DMS153 treated with DMSO at 0.1 percent for 48 hours (cell line): ENCODE data around the gene STEAP1B.
A peak's percentile ranks its signal among the peaks of the same experiment; 100 is the strongest.
"Not testable (repeated sequence)": the region's sequence is repeated elsewhere in the genome, so short reads cannot be mapped to it uniquely, and the experiment has no call there.

Experiments used
- DNase-seq: peaks from one replicate; lab custom pipeline; 2025; ENCODE audit not compliant: unreplicated experiment; lab: John Stamatoyannopoulos, UW

STEAP1B gene

GRCh38 chr7:22460363-22460988 lies 39.5 kb downstream of the STEAP1B start:
- no peak for DNase-seq

GRCh38 chr7:22457471-22457870 lies 42.5 kb downstream of the STEAP1B start:
- no peak for DNase-seq

GRCh38 chr7:22454446-22454845 lies 45.5 kb downstream of the STEAP1B start:
- no peak for DNase-seq

- no peak for DNase-seq
Observed at GRCh38 chr7:22452960-22453558, 46.9 kb downstream of the STEAP1B start.

- DNase-seq: no peak
Observed at GRCh38 chr7:22452142-22452959, 47.6 kb downstream of the STEAP1B start.

GRCh38 chr7:22450013-22450412 lies 50.0 kb downstream of the STEAP1B start:
- not testable (repeated sequence) for DNase-seq

- DNase-seq: peak; percentile 96
Observed at GRCh38 chr7:22447762-22448161, 52.2 kb downstream of the STEAP1B start.

- DNase-seq: peak; percentile 48
Observed at GRCh38 chr7:22447008-22447407, 53.0 kb downstream of the STEAP1B start.

GRCh38 chr7:22445853-22446252 lies 54.1 kb downstream of the STEAP1B start:
- DNase-seq: peak; percentile 80

GRCh38 chr7:22445140-22445743 lies 54.7 kb downstream of the STEAP1B start:
- peak; percentile 98 for DNase-seq

GRCh38 chr7:22444181-22444971 lies 55.6 kb downstream of the STEAP1B start:
- peak; percentile 49 for DNase-seq

GRCh38 chr7:22443370-22444180 lies 56.4 kb downstream of the STEAP1B start:
- DNase-seq: peak; percentile 75

GRCh38 chr7:22442882-22443369 lies 57.1 kb downstream of the STEAP1B start:
- no peak for DNase-seq

- DNase-seq: peak; percentile 87
Observed at GRCh38 chr7:22442187-22442881, 57.7 kb downstream of the STEAP1B start.

- DNase-seq: no peak
Observed at GRCh38 chr7:22441157-22441556, 58.8 kb downstream of the STEAP1B start.

- DNase-seq: no peak
Observed at GRCh38 chr7:22438994-22439393, 61.0 kb downstream of the STEAP1B start.

- DNase-seq: not testable (repeated sequence)
Observed at GRCh38 chr7:22436552-22436951, 63.4 kb downstream of the STEAP1B start.

GRCh38 chr7:22435720-22436119 lies 64.3 kb downstream of the STEAP1B start:
- no peak for DNase-seq

GRCh38 chr7:22435105-22435504 lies 64.9 kb downstream of the STEAP1B start:
- DNase-seq: no peak
